IMR-90 (cell line): ENCODE data around the gene MPST.

ENCODE experiments used
- CEBPB ChIP-seq: IDR thresholded peaks from 2 replicates; pipeline ENCODE4 v1.6.1; 2012; ENCODE audit warnings: low read depth, low read length, improper control_type of control experiment
- CTCF ChIP-seq: conservative IDR thresholded peaks from 2 replicates; pipeline ENCODE4 v1.5.1; 2012; ENCODE audit warnings: mild to moderate bottlenecking, low read depth, low read length, improper control_type of control experiment
- ELK1 ChIP-seq: fragments of 150-350 bp; IDR thresholded peaks from 2 replicates; pipeline ENCODE4 v1.6.1; 2016; ENCODE audit warnings: low read depth, mild to moderate bottlenecking, low read length, moderate library complexity, borderline replicate concordance
- FOS ChIP-seq: fragments of 150-350 bp; IDR thresholded peaks from 2 replicates; pipeline ENCODE4 v1.6.1; 2016; ENCODE audit warnings: low read depth, low read length
- MAFK ChIP-seq: IDR thresholded peaks from 2 replicates; pipeline ENCODE4 v1.6.1; 2012; ENCODE audit warnings: low read depth, low read length, improper control_type of control experiment
- POLR2A ChIP-seq: IDR thresholded peaks from 2 replicates; pipeline ENCODE4 v1.6.1; 2012; ENCODE audit warnings: mild to moderate bottlenecking, low read depth, low read length
- RAD21 ChIP-seq: IDR thresholded peaks from 2 replicates; pipeline ENCODE4 v1.6.1; 2012; ENCODE audit warnings: low read length, improper control_type of control experiment
- RCOR1 ChIP-seq: IDR thresholded peaks from 2 replicates; pipeline ENCODE4 v1.6.1; 2012; ENCODE audit warnings: mild to moderate bottlenecking, low read length, improper control_type of control experiment; ENCODE audit not compliant: insufficient replicate concordance
- RFX5 ChIP-seq: IDR thresholded peaks from 2 replicates; pipeline ENCODE4 v1.8.0; 2012; ENCODE audit warnings: low read depth, mild to moderate bottlenecking, low read length, moderate library complexity
- SMC3 ChIP-seq: fragments of 150-350 bp; IDR thresholded peaks from 2 replicates; pipeline ENCODE4 v1.6.1; 2016; ENCODE audit warnings: low read depth, mild to moderate bottlenecking, antibody characterized with exemption, low read length, moderate library complexity

- TF ChIP-seq SMC3 (no peak), POLR2A (no peak), FOS (no peak), CTCF (no peak), RCOR1 (no peak), MAFK (no peak), RAD21 (no peak), CEBPB (no peak), RFX5 (no peak), ELK1 (no peak)
Observed at GRCh38 chr22:37024339-37025157, 5.0 kb downstream of the MPST start.
